Ishikawa (cell line): ENCODE results near the gene ZIC2.
A peak's percentile ranks its signal among the peaks of the same experiment; 100 is the strongest.

Source experiments
- CEBPB ChIP-seq: IDR thresholded peaks from 2 replicates; pipeline ENCODE4 v1.6.1; 2012
- CREB1 ChIP-seq: IDR thresholded peaks from 2 replicates; pipeline ENCODE4 v1.6.1; 2012; ENCODE audit warnings: low read depth
- EGR1 ChIP-seq: IDR thresholded peaks from 2 replicates; pipeline ENCODE4 v1.6.1; 2012
- EP300 ChIP-seq: IDR thresholded peaks from 2 replicates; pipeline ENCODE4 v1.6.1; 2012; ENCODE audit warnings: borderline replicate concordance
- FOXM1 ChIP-seq: IDR thresholded peaks from 2 replicates; pipeline ENCODE4 v1.6.1; 2012; ENCODE audit warnings: low read depth, borderline replicate concordance
- MAX ChIP-seq: IDR thresholded peaks from 2 replicates; pipeline ENCODE4 v1.6.1; 2012
- NFIC ChIP-seq: IDR thresholded peaks from 2 replicates; pipeline ENCODE4 v1.6.1; 2012
- RAD21 ChIP-seq: IDR thresholded peaks from 2 replicates; pipeline ENCODE4 v1.6.1; 2012; ENCODE audit warnings: low read depth
- REST ChIP-seq: IDR thresholded peaks from 2 replicates; pipeline ENCODE4 v1.6.1; 2012; ENCODE audit warnings: low read depth, mild to moderate bottlenecking
- TAF1 ChIP-seq: IDR thresholded peaks from 2 replicates; pipeline ENCODE4 v1.6.1; 2012; ENCODE audit warnings: low read depth, mild to moderate bottlenecking
- TCF12 ChIP-seq: IDR thresholded peaks from 2 replicates; pipeline ENCODE4 v1.6.1; 2012; ENCODE audit warnings: low read depth
- TEAD4 ChIP-seq: IDR thresholded peaks from 2 replicates; pipeline ENCODE4 v1.6.1; 2012
- USF1 ChIP-seq: IDR thresholded peaks from 2 replicates; pipeline ENCODE4 v1.6.1; 2012
- YY1 ChIP-seq: IDR thresholded peaks from 2 replicates; pipeline ENCODE4 v1.6.1; 2012; ENCODE audit warnings: low read depth
- ZBTB7A ChIP-seq: IDR thresholded peaks from 2 replicates; pipeline ENCODE4 v1.6.1; 2012; ENCODE audit warnings: low read depth

ZIC2 gene

DNA sequence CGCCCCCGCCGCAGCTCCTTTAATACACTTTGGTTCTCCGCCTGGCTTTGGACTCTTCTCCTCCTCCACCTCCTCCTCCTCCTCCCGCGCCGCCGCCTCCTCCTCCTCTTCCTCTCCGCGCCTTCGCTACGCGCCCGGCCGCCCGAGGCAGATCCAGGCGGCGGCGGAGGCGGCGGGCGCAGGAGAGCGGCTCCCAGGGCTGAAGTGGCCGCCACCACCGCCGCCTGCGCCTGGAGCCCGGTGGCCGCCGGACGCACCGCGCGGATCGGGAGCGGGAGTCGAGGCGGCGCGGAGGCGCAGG is at the start of gene ZIC2:
TSS of gene ZIC2 (plus strand) at position 50 of the 301 bp plus-strand sequence. CDS start 281 bp downstream, outside the sequence.
- peak; percentile 60 for TF ChIP-seq TAF1
- TF ChIP-seq RAD21: no peak
- peak; percentile 8; the same call in 1 of the 2 replicates for TF ChIP-seq EP300
- TF ChIP-seq EGR1: peak; percentile 70

DNA sequence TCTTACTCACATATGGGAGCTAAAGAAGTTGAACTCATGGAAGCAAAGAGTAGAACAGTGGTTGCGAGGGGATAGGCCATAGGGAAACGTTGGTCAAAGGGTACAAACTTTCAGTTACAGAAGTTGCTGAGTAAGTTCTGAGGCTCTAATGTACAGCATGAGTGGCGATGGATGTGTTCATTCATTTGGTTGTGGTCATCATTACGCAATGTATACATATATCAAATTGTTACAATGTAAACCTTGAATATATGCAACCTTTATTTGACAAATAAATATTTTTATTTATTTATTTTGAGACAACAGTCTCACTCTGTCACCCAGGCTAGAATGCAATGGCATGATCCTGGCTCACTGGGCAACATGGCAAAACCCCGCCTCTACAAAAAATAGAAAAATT is 48.7 kb upstream of the ZIC2 start:
- TF ChIP-seq REST (no peak), YY1 (no peak), CREB1 (no peak), EP300 (no peak), RAD21 (no peak), FOXM1 (no peak), ZBTB7A (no peak), TCF12 (no peak), USF1 (no peak), CEBPB (no peak; the same call in 1 of the 2 replicates), NFIC (no peak), EGR1 (no peak), TAF1 (no peak), TEAD4 (no peak), MAX (no peak)

DNA sequence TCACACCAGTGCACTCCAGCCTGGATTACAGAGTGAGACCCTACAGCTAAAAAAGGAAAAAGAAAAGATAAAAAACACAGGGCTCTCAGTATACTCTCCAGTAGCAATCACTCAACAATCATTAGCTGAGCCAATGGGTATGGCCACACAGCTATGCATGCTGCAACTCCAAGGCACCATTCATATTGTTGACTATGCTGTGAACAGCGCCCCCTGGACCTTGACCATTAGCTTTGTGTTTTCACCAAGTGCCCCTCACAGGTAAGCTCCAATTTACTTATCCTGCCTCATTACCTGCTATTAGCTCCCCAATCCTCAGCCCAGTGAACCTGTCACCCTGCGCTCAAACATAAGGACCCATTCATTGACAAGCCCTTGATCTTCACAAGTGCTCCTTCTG is 45.8 kb upstream of the ZIC2 start:
- TF ChIP-seq TCF12 (no peak), TEAD4 (no peak), YY1 (no peak), RAD21 (0 out of 2 replicates have a peak, but pooled peaks have one; percentile 24), CEBPB (no peak), FOXM1 (no peak), MAX (no peak)

GRCh38 chr13:99938635-99939034 is 42.9 kb upstream of the ZIC2 start:
- TF ChIP-seq MAX (no peak), ZBTB7A (no peak), YY1 (no peak), TAF1 (no peak), TEAD4 (no peak), EGR1 (no peak), RAD21 (no peak), FOXM1 (no peak), NFIC (no peak), CREB1 (no peak), CEBPB (no peak), USF1 (no peak), REST (no peak), EP300 (no peak), TCF12 (no peak)

DNA sequence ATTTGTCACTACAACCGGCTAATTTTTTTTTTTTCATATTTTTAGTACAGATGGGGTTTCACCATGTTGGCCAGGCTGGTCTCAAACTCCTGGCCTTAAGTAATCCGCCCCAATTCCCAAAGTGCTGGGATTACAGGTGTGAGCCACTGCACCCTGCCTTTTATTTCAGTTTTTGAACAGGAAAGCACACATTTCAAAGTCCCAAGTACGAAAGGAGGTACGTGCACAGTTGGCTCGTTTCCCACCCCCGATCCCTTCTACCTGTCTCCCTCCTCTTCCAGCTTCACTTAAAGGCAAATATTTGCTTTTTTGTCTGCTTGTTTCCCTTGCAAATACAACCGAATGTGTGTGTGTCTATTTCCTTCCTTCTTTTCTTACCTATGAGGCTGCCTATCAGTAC is 40.5 kb upstream of the ZIC2 start:
- TF ChIP-seq USF1: no peak

- TF ChIP-seq TEAD4 (no peak), REST (no peak), RAD21 (no peak), MAX (no peak), TAF1 (no peak), NFIC (no peak), YY1 (no peak)
These were observed 39.7 kb upstream of the ZIC2 start for GRCh38 chr13:99941911-99942310.
